HG02588 (cell line): ENCODE measurements around the gene ENTPD2.
"Not testable (repeated sequence)": the region's sequence is repeated elsewhere in the genome, so short reads cannot be mapped to it uniquely, and the experiment has no call there.

Experiments
- ATAC-seq: cut with Tn5 transposase; IDR thresholded peaks from one replicate; pipeline ENCODE4 v1.9.1; 2021; ENCODE audit warnings: mild to moderate bottlenecking, moderate library complexity; ENCODE audit not compliant: unreplicated experiment

ENTPD2 gene

GRCh38 chr9:137006116-137007003 is 47.5 kb downstream of the ENTPD2 start:
- no peak for ATAC-seq

GRCh38 chr9:137004285-137004684 is 49.6 kb downstream of the ENTPD2 start:
- not testable (repeated sequence) for ATAC-seq

- ATAC-seq: no peak
Measured at GRCh38 chr9:137002646-137003041, 51.2 kb downstream of the ENTPD2 start.

- ATAC-seq: no peak
Measured at GRCh38 chr9:137001857-137002645, 51.8 kb downstream of the ENTPD2 start.

GRCh38 chr9:137000177-137000930 is 53.5 kb downstream of the ENTPD2 start:
- ATAC-seq: no peak
